ENCODE measurements around the gene TCF4.

The TCF4 gene

GRCh38 chr18:55226044-55226443 lies 361.9 kb downstream of the TCF4 start:
- in situ Hi-C loops (cut with HindIII; ENCODE audit: low sequenced_read_pairs) = no loop called here

DNA sequence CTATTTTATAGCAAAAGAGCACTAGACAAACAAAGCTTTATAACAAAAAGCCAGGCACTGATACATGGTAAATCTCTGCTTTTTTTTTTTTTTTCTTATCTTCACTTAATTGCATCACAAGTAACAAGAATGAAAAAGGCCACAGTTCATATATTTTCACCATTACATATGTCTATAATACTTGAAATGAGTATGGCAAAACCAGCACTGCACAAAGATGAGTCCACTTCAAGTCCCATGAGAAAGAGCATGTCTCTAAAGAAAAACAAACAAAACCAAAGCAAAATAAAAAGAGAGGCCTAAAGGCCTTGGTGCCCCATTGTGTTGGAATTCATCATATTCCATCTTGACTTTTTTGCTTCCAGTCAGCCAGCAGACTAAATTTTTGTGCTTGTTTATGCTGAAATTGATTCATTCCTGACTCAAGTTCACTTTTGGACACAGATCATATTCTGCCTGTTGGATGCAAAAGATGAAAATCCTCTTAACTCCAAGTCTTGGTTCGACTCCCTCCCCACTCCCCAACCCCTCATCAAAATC lies 363.8 kb downstream of the TCF4 start:
- in situ Hi-C loops (cut with HindIII; ENCODE audit: low sequenced_read_pairs) = no loop called here

DNA sequence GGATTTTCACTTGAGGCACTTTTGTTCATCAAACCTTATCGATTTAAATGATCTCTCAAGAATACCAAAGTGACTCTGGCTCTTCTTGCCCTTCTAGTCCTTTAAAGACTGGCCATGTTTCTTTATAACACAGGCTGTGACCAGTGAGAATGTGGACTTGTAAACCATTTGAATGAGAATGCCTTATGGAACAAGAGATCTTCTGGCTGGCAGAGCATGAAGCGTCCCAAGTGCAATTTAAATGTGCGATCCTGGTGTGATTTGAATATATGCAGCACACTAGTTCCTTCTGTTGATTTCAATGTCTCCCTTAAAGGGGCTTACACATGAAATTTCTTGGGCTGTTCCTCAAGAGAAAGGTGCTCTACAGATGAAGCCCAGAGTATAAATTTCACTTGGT lies 366.4 kb downstream of the TCF4 start:
- in situ Hi-C loops (cut with HindIII; ENCODE audit: low sequenced_read_pairs) = no loop called here

GRCh38 chr18:55220523-55220922 lies 367.5 kb downstream of the TCF4 start:
- in situ Hi-C loops (cut with HindIII; ENCODE audit: low sequenced_read_pairs) = no loop called here

DNA sequence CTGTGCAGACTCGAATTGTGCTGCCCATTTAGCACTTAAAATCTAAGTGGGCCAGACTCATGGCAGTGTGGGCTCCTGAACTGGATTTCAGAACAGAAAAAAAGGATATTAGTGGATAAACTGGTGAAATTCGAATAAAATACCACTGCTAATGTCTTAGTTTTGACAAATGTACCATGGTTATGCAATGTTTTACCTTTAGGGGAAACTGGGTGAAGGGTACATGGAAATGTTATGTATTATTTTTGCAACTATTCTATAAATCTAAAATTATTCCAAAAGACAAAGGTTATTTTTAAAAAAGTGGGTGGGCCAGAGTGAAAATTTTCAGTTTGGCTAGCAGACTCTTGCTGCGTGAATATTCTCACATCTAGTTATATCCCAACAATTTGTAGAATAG lies 368.2 kb downstream of the TCF4 start:
- in situ Hi-C loops (cut with HindIII; ENCODE audit: low sequenced_read_pairs) = no loop called here

- in situ Hi-C loops (cut with HindIII; ENCODE audit: low sequenced_read_pairs) = no loop called here
Observed at GRCh38 chr18:55219059-55219458, 368.9 kb downstream of the TCF4 start.

DNA sequence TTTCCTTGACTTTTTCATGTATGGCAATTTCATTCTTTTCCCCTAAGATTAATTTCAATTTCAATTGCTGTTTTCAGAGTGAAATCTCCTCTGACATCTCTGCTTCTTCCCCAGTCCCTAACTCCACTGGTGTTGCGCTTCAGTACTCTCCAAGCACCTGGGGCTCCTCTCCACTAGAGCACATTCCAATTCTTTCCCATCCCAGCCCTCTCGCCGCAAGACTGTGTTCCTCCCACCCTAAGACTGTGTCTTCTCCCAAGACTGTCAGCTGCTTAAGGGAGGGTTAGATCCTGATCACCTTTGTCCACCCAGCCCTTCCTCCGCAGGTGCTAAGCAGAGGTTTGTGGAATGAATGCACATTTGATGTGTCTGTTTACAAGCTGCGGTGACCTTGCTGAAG lies 373.0 kb downstream of the TCF4 start:
- in situ Hi-C loops (cut with HindIII; ENCODE audit: low sequenced_read_pairs) = no loop called here

GRCh38 chr18:55214534-55214933 lies 373.5 kb downstream of the TCF4 start:
- in situ Hi-C loops (cut with HindIII; ENCODE audit: low sequenced_read_pairs) = no loop called here

GRCh38 chr18:55213586-55213985 lies 374.4 kb downstream of the TCF4 start:
- in situ Hi-C loops (cut with HindIII; ENCODE audit: low sequenced_read_pairs) = no loop called here

GRCh38 chr18:55206927-55207326 lies 381.1 kb downstream of the TCF4 start:
- in situ Hi-C loops (cut with HindIII; ENCODE audit: low sequenced_read_pairs) = no loop called here

- in situ Hi-C loops (cut with HindIII; ENCODE audit: low sequenced_read_pairs) = no loop called here
Observed at GRCh38 chr18:55202232-55202917, 385.6 kb downstream of the TCF4 start.

DNA sequence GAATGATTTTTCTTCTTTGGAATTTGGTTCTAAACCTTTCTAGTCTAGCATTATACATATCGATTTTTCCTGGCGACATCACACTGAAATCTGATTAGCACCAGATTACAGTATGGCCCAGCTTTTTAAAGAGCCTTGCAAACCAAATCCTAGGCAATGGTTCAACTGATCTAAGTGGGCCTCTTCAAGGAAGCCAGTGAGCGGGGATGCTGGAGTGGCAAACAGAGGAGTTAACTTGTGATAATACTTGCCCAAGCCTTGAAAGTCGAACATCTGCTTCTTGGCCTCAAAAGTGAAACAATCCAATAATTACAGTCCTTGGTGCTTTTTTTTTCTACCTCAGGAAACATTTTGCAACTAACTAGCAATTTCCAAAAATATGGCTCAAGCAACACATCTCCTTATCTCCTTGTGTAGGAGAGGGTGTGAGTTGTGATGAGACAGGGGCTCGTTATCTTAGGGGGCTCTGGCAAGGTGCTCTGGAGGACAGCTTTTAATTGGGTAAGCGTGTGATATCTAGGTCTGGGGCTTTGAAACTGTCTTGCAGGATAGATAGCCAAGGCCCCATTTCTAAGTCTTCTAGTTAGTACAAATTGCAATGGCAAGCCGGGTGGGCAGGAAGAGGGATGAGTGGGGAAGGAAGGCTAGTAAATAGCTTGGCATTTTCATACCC lies 388.6 kb downstream of the TCF4 start:
- in situ Hi-C loops (cut with HindIII; ENCODE audit: low sequenced_read_pairs) = no loop called here

DNA sequence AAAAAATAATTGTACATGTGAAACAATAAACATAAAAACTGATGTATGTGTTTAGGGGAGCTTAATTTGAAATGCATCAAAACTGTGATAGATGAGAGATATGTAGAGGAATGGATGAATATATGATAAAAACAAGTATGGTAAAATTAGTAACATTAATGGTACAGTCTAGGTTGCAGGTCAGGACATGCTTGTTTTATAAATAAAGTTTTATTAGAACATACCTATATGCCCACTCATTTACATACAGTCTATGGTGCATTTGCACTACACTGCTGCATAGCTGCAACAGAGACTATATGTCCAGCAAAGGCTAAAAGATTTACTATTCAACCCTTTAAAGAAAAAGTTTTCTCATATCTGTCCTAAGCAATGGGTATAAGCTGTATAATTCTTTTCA lies 392.1 kb downstream of the TCF4 start:
- in situ Hi-C loops (cut with HindIII; ENCODE audit: low sequenced_read_pairs) = no loop called here

GRCh38 chr18:55189972-55190371 lies 398.0 kb downstream of the TCF4 start:
- in situ Hi-C loops (cut with HindIII; ENCODE audit: low sequenced_read_pairs) = no loop called here

GRCh38 chr18:55186588-55186987 lies 401.4 kb downstream of the TCF4 start:
- in situ Hi-C loops (cut with HindIII; ENCODE audit: low sequenced_read_pairs) = no loop called here

- in situ Hi-C loops (cut with HindIII; ENCODE audit: low sequenced_read_pairs) = no loop called here
Observed at GRCh38 chr18:55185391-55185790, 402.6 kb downstream of the TCF4 start.

- in situ Hi-C loops (cut with HindIII; ENCODE audit: low sequenced_read_pairs) = no loop called here
Observed at GRCh38 chr18:55179835-55180234, 408.2 kb downstream of the TCF4 start.

DNA sequence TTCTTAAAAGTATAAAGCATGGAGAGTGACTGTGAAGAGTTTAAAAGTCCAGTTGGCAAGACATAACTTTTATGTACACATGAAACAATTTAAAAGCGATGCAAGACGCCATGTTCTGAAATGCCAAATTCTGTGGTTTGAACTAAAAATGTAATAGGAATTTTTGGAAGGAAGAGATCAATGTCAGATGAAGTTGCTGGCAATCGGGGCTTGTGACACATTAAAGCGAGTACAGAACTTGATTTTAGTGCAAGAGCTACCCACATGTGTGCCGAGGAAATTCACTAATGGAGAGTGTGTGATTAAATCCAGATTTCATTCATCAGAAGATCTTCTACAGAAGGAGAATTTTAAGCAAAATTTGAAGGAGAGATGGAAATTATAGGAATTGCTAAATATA lies 408.6 kb downstream of the TCF4 start:
- in situ Hi-C loops (cut with HindIII; ENCODE audit: low sequenced_read_pairs) = no loop called here

DNA sequence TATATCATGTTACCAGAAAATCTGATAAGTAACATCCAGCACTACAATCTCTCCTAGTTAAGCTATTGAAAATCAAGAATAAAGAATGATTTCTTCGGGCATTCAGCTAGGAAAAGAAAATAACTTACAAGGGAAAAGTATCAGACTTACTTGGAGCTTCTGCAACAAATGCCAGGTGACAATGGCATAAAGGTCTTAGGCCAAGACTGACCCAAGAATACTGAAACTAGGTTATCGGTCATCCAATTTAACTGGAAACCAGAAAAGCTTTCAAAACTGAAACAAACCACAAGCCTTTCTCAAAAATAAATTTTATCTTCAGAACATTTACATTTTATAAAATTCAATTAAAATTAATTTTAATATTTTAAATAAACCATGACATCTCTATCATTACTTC lies 414.7 kb downstream of the TCF4 start:
- in situ Hi-C loops (cut with HindIII; ENCODE audit: low sequenced_read_pairs) = no loop called here
